Breast epithelium (tissue), 3 donors: ENCODE results near the gene RC3H1.
"Not testable (repeated sequence)": the region's sequence is repeated elsewhere in the genome, so short reads cannot be mapped to it uniquely, and the experiment has no call there.

ENCODE experiments used
- POLR2A ChIP-seq: fragments of 450-650 bp; IDR thresholded peaks from one replicate; pipeline ENCODE4 v1.6.1; 2016; ENCODE audit warnings: antibody characterized with exemption, mild to moderate bottlenecking, moderate library complexity
- POLR2AphosphoS5 ChIP-seq, 3 donors: sonication (generic); formaldehyde crosslinking; IDR thresholded peaks; one replicate each; pipeline ENCODE4 v1.6.1; 2017; ENCODE audit warnings: antibody characterized with exemption in 3 of 3
- TF ChIP-seq, protein P1 (sequence below), 3 donors: fragments of 450-650 bp; IDR thresholded peaks; one replicate each; pipeline ENCODE4 v1.5.1; 2016 to 2017; ENCODE audit warnings: antibody characterized with exemption in 3 of 3, mild to moderate bottlenecking in 3 of 3, moderate library complexity in 3 of 3

DNA sequence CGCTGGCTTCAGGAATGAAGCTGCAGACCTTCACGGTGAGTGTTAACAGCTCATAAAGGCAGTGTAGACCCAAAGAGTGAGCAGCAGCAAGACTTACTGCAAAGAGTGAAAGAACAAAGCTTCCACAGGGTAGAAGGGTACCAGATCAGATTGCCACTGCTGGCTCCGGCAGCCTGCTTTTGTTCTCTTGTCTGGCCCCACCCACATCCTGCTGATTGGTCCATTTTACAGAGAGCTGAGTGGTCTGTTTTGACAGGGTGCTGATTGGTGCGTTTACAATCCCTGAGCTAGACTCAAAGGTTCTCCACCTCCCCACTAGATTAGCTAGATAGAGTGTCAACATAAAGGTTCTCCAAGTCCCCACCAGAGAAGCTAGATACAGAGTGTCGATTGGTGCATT, 33.6 kb upstream of the RC3H1 start:
- not testable (repeated sequence) for TF ChIP-seq POLR2AphosphoS5 (IDR thresholded peaks at IDR 0.05); POLR2A
- TF ChIP-seq, protein P1, sequence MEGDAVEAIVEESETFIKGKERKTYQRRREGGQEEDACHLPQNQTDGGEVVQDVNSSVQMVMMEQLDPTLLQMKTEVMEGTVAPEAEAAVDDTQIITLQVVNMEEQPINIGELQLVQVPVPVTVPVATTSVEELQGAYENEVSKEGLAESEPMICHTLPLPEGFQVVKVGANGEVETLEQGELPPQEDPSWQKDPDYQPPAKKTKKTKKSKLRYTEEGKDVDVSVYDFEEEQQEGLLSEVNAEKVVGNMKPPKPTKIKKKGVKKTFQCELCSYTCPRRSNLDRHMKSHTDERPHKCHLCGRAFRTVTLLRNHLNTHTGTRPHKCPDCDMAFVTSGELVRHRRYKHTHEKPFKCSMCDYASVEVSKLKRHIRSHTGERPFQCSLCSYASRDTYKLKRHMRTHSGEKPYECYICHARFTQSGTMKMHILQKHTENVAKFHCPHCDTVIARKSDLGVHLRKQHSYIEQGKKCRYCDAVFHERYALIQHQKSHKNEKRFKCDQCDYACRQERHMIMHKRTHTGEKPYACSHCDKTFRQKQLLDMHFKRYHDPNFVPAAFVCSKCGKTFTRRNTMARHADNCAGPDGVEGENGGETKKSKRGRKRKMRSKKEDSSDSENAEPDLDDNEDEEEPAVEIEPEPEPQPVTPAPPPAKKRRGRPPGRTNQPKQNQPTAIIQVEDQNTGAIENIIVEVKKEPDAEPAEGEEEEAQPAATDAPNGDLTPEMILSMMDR (IDR thresholded peaks at IDR 0.05): not testable (repeated sequence)
